Lower leg skin (tissue), 3 donors: ENCODE measurements around the gene TTLL3.

Source experiments
- CTCF ChIP-seq, 3 donors: fragments of 450-650 bp; IDR thresholded peaks; one replicate each; pipeline ENCODE4 v1.5.1; 2016; ENCODE audit warnings: antibody characterized with exemption in 3 of 3, mild to moderate bottlenecking in 3 of 3, moderate library complexity in 2 of 3
- POLR2A ChIP-seq, 2 donors: fragments of 450-650 bp; IDR thresholded peaks; one replicate each; pipeline ENCODE4 v1.6.1; 2016 to 2017; ENCODE audit warnings: antibody characterized with exemption in 2 of 2, mild to moderate bottlenecking in 1 of 2, moderate library complexity in 1 of 2

- no peak for TF ChIP-seq CTCF (IDR thresholded peaks at IDR 0.05)
- TF ChIP-seq POLR2A (IDR thresholded peaks at IDR 0.05) = no peak
Observed at GRCh38 chr3:9783954-9784353, 26.1 kb upstream of the TTLL3 start.
